Astrocyte (in vitro differentiated cells and primary cell): ENCODE measurements around the gene TTC27. TPM values are rescaled to one million over a fixed set of nuclear protein-coding genes. Genes with fewer than 3 reads are reported as not detected.
"Not testable (repeated sequence)": the region's sequence is repeated elsewhere in the genome, so short reads cannot be mapped to it uniquely, and the experiment has no call there.

Experiments
- DNase-seq: peaks from one replicate; pipeline ENCODE4 v3.0.0-alpha.2; 2010; ENCODE audit warnings: low read depth
- FAIRE-seq: peaks from 2 replicates; lab custom pipeline; 2011; peaks lifted over from hg19 to GRCh38; lab: Jason Lieb, UNC
- H2AFZ ChIP-seq: 2 replicates; pipeline ENCODE4 v1.6.0; 2012; ENCODE audit warnings: low read depth, low read length, inconsistent platforms
- H3K27ac ChIP-seq: 2 replicates; pipeline ENCODE4 v1.5.1; 2011; ENCODE audit warnings: low read depth, low read length, inconsistent platforms
- H3K27me3 ChIP-seq: 2 replicates; pipeline ENCODE4 v1.6.0; 2011; ENCODE audit warnings: low read length, inconsistent platforms; ENCODE audit not compliant: insufficient read depth
- H3K36me3 ChIP-seq: 2 replicates; pipeline ENCODE4 v1.5.1; 2011; ENCODE audit warnings: low read length, inconsistent platforms; ENCODE audit not compliant: insufficient read depth
- H3K4me1 ChIP-seq: 2 replicates; pipeline ENCODE4 v1.5.1; 2011; ENCODE audit warnings: low read length, inconsistent platforms; ENCODE audit not compliant: insufficient read depth
- H3K4me2 ChIP-seq: 2 replicates; pipeline ENCODE4 v1.6.0; 2012; ENCODE audit warnings: low read length, inconsistent platforms
- H3K4me3 ChIP-seq: 2 replicates; pipeline ENCODE4 v1.5.1; 2011; ENCODE audit warnings: low read depth, mild to moderate bottlenecking, low read length, inconsistent platforms; ENCODE audit not compliant: insufficient read depth
- H3K79me2 ChIP-seq: 2 replicates; pipeline ENCODE4 v1.6.0; 2012; ENCODE audit warnings: mild to moderate bottlenecking, low read length, inconsistent platforms; ENCODE audit not compliant: insufficient read depth
- H3K9ac ChIP-seq: 2 replicates; pipeline ENCODE4 v1.6.0; 2012; ENCODE audit warnings: mild to moderate bottlenecking, low read length, inconsistent platforms
- H3K9me3 ChIP-seq: 2 replicates; pipeline ENCODE4 v1.5.1; 2012; ENCODE audit warnings: low read depth, mild to moderate bottlenecking, low read length, inconsistent platforms; ENCODE audit not compliant: insufficient read depth
- H4K20me1 ChIP-seq: 2 replicates; pipeline ENCODE4 v1.6.0; 2012; ENCODE audit warnings: low read length, inconsistent platforms; ENCODE audit not compliant: insufficient read depth
- H3K27ac Mint-ChIP-seq: one replicate; pipeline ENCODE4 v1.8.0; 2021; ENCODE audit warnings: mild to moderate bottlenecking, mixed read lengths; ENCODE audit not compliant: unreplicated experiment
- H3K27me3 Mint-ChIP-seq: one replicate; pipeline ENCODE4 v1.8.0; 2021; ENCODE audit warnings: low read depth, mixed read lengths; ENCODE audit not compliant: unreplicated experiment
- H3K36me3 Mint-ChIP-seq: one replicate; pipeline ENCODE4 v1.8.0; 2021; ENCODE audit warnings: low read depth, mixed read lengths; ENCODE audit not compliant: unreplicated experiment
- H3K4me1 Mint-ChIP-seq: one replicate; pipeline ENCODE4 v1.8.0; 2021; ENCODE audit warnings: low read depth, mixed read lengths; ENCODE audit not compliant: unreplicated experiment
- H3K4me3 Mint-ChIP-seq: one replicate; pipeline ENCODE4 v1.8.0; 2021; ENCODE audit warnings: mild to moderate bottlenecking, moderate library complexity, mixed read lengths; ENCODE audit not compliant: unreplicated experiment
- H3K9me3 Mint-ChIP-seq: one replicate; pipeline ENCODE4 v1.8.0; 2021; ENCODE audit warnings: mild to moderate bottlenecking, mixed read lengths; ENCODE audit not compliant: unreplicated experiment
- EZH2 ChIP-seq: IDR thresholded peaks from 2 replicates; pipeline ENCODE4 v1.6.1; 2012; ENCODE audit warnings: mild to moderate bottlenecking, low read length, inconsistent platforms; ENCODE audit not compliant: insufficient read depth
- total RNA-seq: library from RNA; stranded (reverse); gene quantifications from 2 replicates; pipeline ENCODE4 v1.2.1, GENCODE V29; 2021
- TF ChIP-seq, protein P1 (sequence below): IDR thresholded peaks from 2 replicates; pipeline ENCODE4 v1.5.1; 2011; ENCODE audit warnings: low read depth, mild to moderate bottlenecking, inconsistent platforms, low read length, moderate library complexity; ENCODE audit not compliant: insufficient read depth

The TTC27 gene
- total RNA-seq, 1 donor from 2014 or later, result 25.1 TPM

- no peak overlapping the region for H2AFZ ChIP-seq
- Mint-ChIP-seq H3K27ac (no peak overlapping the region), H3K27me3 (no peaks in the 10 kb centered on the region), H3K9me3 (no peaks in the 10 kb centered on the region), H3K4me1 (peaks cover 10% of the 10 kb centered on the region), H3K36me3 (peaks cover 3% of the 10 kb centered on the region), H3K4me3 (no peak overlapping the region)
- H3K27ac ChIP-seq, result no peak overlapping the region
- no peaks in the 10 kb centered on the region for H3K4me1 ChIP-seq
- FAIRE-seq, result no peak
- no peaks in the 10 kb centered on the region for H3K27me3 ChIP-seq
- TF ChIP-seq EZH2, result no peak
- TF ChIP-seq, protein P1, sequence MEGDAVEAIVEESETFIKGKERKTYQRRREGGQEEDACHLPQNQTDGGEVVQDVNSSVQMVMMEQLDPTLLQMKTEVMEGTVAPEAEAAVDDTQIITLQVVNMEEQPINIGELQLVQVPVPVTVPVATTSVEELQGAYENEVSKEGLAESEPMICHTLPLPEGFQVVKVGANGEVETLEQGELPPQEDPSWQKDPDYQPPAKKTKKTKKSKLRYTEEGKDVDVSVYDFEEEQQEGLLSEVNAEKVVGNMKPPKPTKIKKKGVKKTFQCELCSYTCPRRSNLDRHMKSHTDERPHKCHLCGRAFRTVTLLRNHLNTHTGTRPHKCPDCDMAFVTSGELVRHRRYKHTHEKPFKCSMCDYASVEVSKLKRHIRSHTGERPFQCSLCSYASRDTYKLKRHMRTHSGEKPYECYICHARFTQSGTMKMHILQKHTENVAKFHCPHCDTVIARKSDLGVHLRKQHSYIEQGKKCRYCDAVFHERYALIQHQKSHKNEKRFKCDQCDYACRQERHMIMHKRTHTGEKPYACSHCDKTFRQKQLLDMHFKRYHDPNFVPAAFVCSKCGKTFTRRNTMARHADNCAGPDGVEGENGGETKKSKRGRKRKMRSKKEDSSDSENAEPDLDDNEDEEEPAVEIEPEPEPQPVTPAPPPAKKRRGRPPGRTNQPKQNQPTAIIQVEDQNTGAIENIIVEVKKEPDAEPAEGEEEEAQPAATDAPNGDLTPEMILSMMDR, result no peak
- DNase-seq, result no peak
- no peaks in the 10 kb centered on the region for H3K9me3 ChIP-seq
- H3K79me2 ChIP-seq, result peaks cover 20% of the 10 kb centered on the region
- H4K20me1 ChIP-seq, result no peaks in the 10 kb centered on the region
- H3K4me3 ChIP-seq, result no peak overlapping the region
- H3K9ac ChIP-seq, result no peak overlapping the region
- H3K4me2 ChIP-seq, result no peak overlapping the region
- peaks cover 7% of the 10 kb centered on the region for H3K36me3 ChIP-seq
Observed at GRCh38 chr2:32633040-32633439, 5.2 kb downstream of the TTC27 start.

GRCh38 chr2:32638548-32638947 lies 10.7 kb downstream of the TTC27 start:
- not testable (repeated sequence) for FAIRE-seq, H3K4me1 ChIP-seq, H3K27ac Mint-ChIP-seq, H3K4me1 Mint-ChIP-seq, H2AFZ ChIP-seq, H3K27me3 Mint-ChIP-seq, H3K27ac ChIP-seq, H3K4me2 ChIP-seq, H4K20me1 ChIP-seq, H3K9me3 ChIP-seq, H3K9ac ChIP-seq, H3K79me2 ChIP-seq, H3K4me3 ChIP-seq, H3K27me3 ChIP-seq, DNase-seq, H3K9me3 Mint-ChIP-seq, H3K36me3 Mint-ChIP-seq, H3K4me3 Mint-ChIP-seq
- H3K36me3 ChIP-seq, result peaks cover 20% of the 10 kb centered on the region

- Histone ChIP-seq H3K27me3 (no peaks in the 10 kb centered on the region), H3K4me3 (no peak overlapping the region), H3K27ac (no peak overlapping the region), H2AFZ (no peak overlapping the region), H3K9me3 (no peaks in the 10 kb centered on the region), H3K4me2 (no peak overlapping the region), H3K36me3 (peaks cover 18% of the 10 kb centered on the region), H3K4me1 (no peaks in the 10 kb centered on the region), H3K79me2 (no peaks in the 10 kb centered on the region), H3K9ac (no peak overlapping the region), H4K20me1 (no peaks in the 10 kb centered on the region)
- TF ChIP-seq EZH2, result no peak
- TF ChIP-seq, protein P1, result no peak
- no peaks in the 10 kb centered on the region for H3K27me3 Mint-ChIP-seq
- no peak for DNase-seq
- peaks cover 3% of the 10 kb centered on the region for H3K36me3 Mint-ChIP-seq
- H3K4me1 Mint-ChIP-seq, result no peaks in the 10 kb centered on the region
- H3K9me3 Mint-ChIP-seq, result no peaks in the 10 kb centered on the region
- no peak overlapping the region for H3K27ac Mint-ChIP-seq
- no peak for FAIRE-seq
- H3K4me3 Mint-ChIP-seq, result no peak overlapping the region
Observed at GRCh38 chr2:32641180-32641579, 13.3 kb downstream of the TTC27 start.
